Pancreas (tissue), 10 donors: ENCODE results near the gene SNX27. TPM values are rescaled to one million over a fixed set of nuclear protein-coding genes. Genes with fewer than 3 reads are reported as not detected.

Source experiments
- ATAC-seq, 4 donors: fragments of 200-7000 bp; cut with Tn5 transposase; one replicate each; pipeline versions ENCODE4 v1.8.0 to v1.9.1; 2020; ENCODE audit warnings: mild to moderate bottlenecking in 4 of 4, moderate library complexity in 4 of 4
- DNase-seq, 6 donors: peaks; one replicate each; pipeline ENCODE4 v3.0.0-alpha.2; 2020
- FAIRE-seq: peaks from 2 replicates; lab custom pipeline; 2012; peaks lifted over from hg19 to GRCh38; lab: Jason Lieb, UNC
- H3K27ac ChIP-seq, 4 donors: fragments of 200-600 bp; sonication (generic); 1 replicate in 3 of 4; 2 replicates in 1 of 4; pipeline versions ENCODE4 v1.5.0 to v1.8.0; 2020
- H3K27me3 ChIP-seq, 4 donors: fragments of 200-600 bp; one replicate each; pipeline ENCODE4 v1.8.0; 2021
- H3K36me3 ChIP-seq, 3 donors: fragments of 200-600 bp; sonication (generic) in 1 of 3; one replicate each; pipeline versions ENCODE4 v1.5.0 to v1.8.0; 2020 to 2021
- H3K4me1 ChIP-seq, 3 donors: fragments of 200-600 bp; one replicate each; pipeline ENCODE4 v1.8.0; 2021
- H3K4me3 ChIP-seq, 4 donors: fragments of 200-600 bp; sonication (generic) in 2 of 4; one replicate each; pipeline versions ENCODE4 v1.5.0 to v1.8.0; 2020 to 2021
- H3K9me3 ChIP-seq, 4 donors: fragments of 200-600 bp; one replicate each; pipeline ENCODE4 v1.8.0; 2021
- CTCF ChIP-seq, 4 donors: fragments of 200-600 bp; sonication (generic) in 3 of 4; IDR thresholded peaks; one replicate each; pipeline versions ENCODE4 v1.5.0 to v1.8.0; 2021; ENCODE audit warnings: antibody characterized with exemption in 4 of 4
- WGBS, 2 donors: extraction: QIAGEN DNeasy Blood & Tissue Kit; methylation state at CpG; one replicate each; pipeline ENCODE4 v1.1.7; 2013; 5-methylcytosine and 5-hydroxymethylcytosine counted together
- intact Hi-C, 3 donors: fragments of 100-400 bp; cut with DNase I; formaldehyde crosslinking; loops; one replicate each; pipeline versions ENCODE4 v1.11.1 to v1.14.2; 2022
- polyA plus RNA-seq, 2 donors: library from polyadenylated mRNA; stranded (reverse); fragments of 200-250 nt; gene quantifications; one replicate each; pipeline ENCODE4 v1.2.3, GENCODE V29; 2013
- total RNA-seq, 6 donors: library from RNA; stranded (reverse); fragmentation: NEBNext Ultra II Directional in 4 of 6; extraction: Animal tissue kit (Norgen Biotek cat#: 25700) in 4 of 6; gene quantifications; one replicate each; pipeline versions ENCODE4 v1.2.1 to v1.2.4, GENCODE V29; 2021 to 2023
- donor health status: healthy with polysubstance abuse.
- donor health status: DM: no; HTN: no; CAD: no; lungs with moderate emphysema.
- donor health status: DM: no; HTN: no; CAD: no.
- donor health status: control.
- donor health status: control.
- donor health status: Bipolar disorder and iron deficiency.
- donor health status: DM: yes; HTN: yes; CAD: no.
- donor health status: DM: no; HTN: no; CAD: no.
- donor health status: DM: no; HTN: no; CAD: no.
- donor health status: DM: yes; HTN: yes; CAD: no.

SNX27 gene
- total and polyA plus RNA-seq, 8 donors: 5.9 to 23.4 (median 11.9) TPM

GRCh38 chr1:151629278-151629677 lies 17.4 kb downstream of the SNX27 start:
- FAIRE-seq: no peak
- Histone ChIP-seq H3K4me1 (no peaks in the 10 kb centered on the region), H3K27me3 (no peaks in the 10 kb centered on the region), H3K9me3 (no peaks in the 10 kb centered on the region), H3K36me3 (no peaks in the 10 kb centered on the region), H3K4me3 (no peak overlapping the region), H3K27ac (no peak overlapping the region)
- no peak for TF ChIP-seq CTCF (IDR thresholded peaks at IDR 0.05)
- 79 to 80% methylated on average over 9 of the region's 9 CpGs for WGBS, 2 donors
- no peak for DNase-seq
- intact Hi-C loops: no loop called here
- no peak for ATAC-seq

GRCh38 chr1:151635479-151636072 lies 23.7 kb downstream of the SNX27 start:
- no peak for ATAC-seq
- FAIRE-seq: no peak
- Histone ChIP-seq H3K4me1 (peaks cover 8 to 28% (median 22%) of the 10 kb centered on the region in 3 donors), H3K36me3 (no peaks in the 10 kb centered on the region), H3K27ac (no peak overlapping the region), H3K27me3 (no peaks in the 10 kb centered on the region), H3K9me3 (no peaks in the 10 kb centered on the region), H3K4me3 (no peak overlapping the region)
- 73 to 85% methylated on average over 2 of the region's 2 CpGs for WGBS, 2 donors
- intact Hi-C loops: no loop called here
- TF ChIP-seq CTCF (IDR thresholded peaks at IDR 0.05): no peak
- DNase-seq: no peak

GRCh38 chr1:151638074-151638775 lies 26.4 kb downstream of the SNX27 start:
- whole genome bisulfite sequencing, 2 donors: 49 to 55% methylated on average over 2 of the region's 2 CpGs
- ATAC-seq (peak in 3 of 4 donors; percentile 62 to 77 (median 67)), FAIRE-seq (no peak), DNase-seq (no peak)
- no peak for TF ChIP-seq CTCF (IDR thresholded peaks at IDR 0.05)
- H3K27me3 ChIP-seq: no peaks in the 10 kb centered on the region
- H3K9me3 ChIP-seq: no peaks in the 10 kb centered on the region
- no peak overlapping the region for H3K4me3 ChIP-seq
- intact Hi-C loops: no loop called here
- peak overlapping the region in 3 of 4 donors; percentile 26 to 71 (median 57) for H3K27ac ChIP-seq
- peaks cover 8 to 28% (median 22%) of the 10 kb centered on the region in 3 donors for H3K4me1 ChIP-seq
- no peaks in the 10 kb centered on the region for H3K36me3 ChIP-seq

- DNase-seq: no peak
- intact Hi-C loops: no loop called here
- Histone ChIP-seq H3K9me3 (no peaks in the 10 kb centered on the region), H3K27me3 (no peaks in the 10 kb centered on the region), H3K4me1 (peaks cover 8 to 28% (median 22%) of the 10 kb centered on the region in 3 donors), H3K27ac (peak overlapping the region in 3 of 4 donors; percentile 26 to 71 (median 57)), H3K36me3 (no peaks in the 10 kb centered on the region), H3K4me3 (no peak overlapping the region)
- TF ChIP-seq CTCF (IDR thresholded peaks at IDR 0.05): no peak
- 37 to 38% methylated on average over 9 of the region's 9 CpGs for WGBS, 2 donors
- no peak for FAIRE-seq
- ATAC-seq: peak in 3 of 4 donors; percentile 18 to 36 (median 30)
Observed at GRCh38 chr1:151638812-151639211, 27.0 kb downstream of the SNX27 start.

- Histone ChIP-seq H3K9me3 (no peaks in the 10 kb centered on the region), H3K4me3 (no peak overlapping the region), H3K27ac (peak overlapping the region in 1 of 4 donors; percentile 71), H3K4me1 (peaks cover 8 to 28% (median 22%) of the 10 kb centered on the region in 3 donors), H3K36me3 (no peaks in the 10 kb centered on the region), H3K27me3 (no peaks in the 10 kb centered on the region)
- ATAC-seq (peak in 3 of 4 donors; percentile 53 to 76 (median 64)), DNase-seq (no peak), FAIRE-seq (no peak)
- intact Hi-C loops: no loop called here
- WGBS, 2 donors: 4 to 10% methylated on average over 2 of the region's 2 CpGs
- TF ChIP-seq CTCF (IDR thresholded peaks at IDR 0.05): no peak
Observed at GRCh38 chr1:151639466-151639865, 27.6 kb downstream of the SNX27 start.
